ENCODE data around the gene SGMS1.
"Not testable (repeated sequence)": the region's sequence is repeated elsewhere in the genome, so short reads cannot be mapped to it uniquely, and the experiment has no call there.

SGMS1 gene

GRCh38 chr10:50503661-50504320 is 120.0 kb downstream of the SGMS1 start:
- DNase-seq = no peak

GRCh38 chr10:50503156-50503555 is 120.6 kb downstream of the SGMS1 start:
- not testable (repeated sequence) for DNase-seq

GRCh38 chr10:50501924-50502452 is 121.8 kb downstream of the SGMS1 start:
- DNase-seq = peak in 1 of 5 donors; percentile 50

- no peak for DNase-seq
These were observed 122.3 kb downstream of the SGMS1 start for GRCh38 chr10:50501478-50501877.

GRCh38 chr10:50498465-50498864 is 125.3 kb downstream of the SGMS1 start:
- no peak for DNase-seq

- DNase-seq = peak in 1 of 5 donors; percentile 65
These were observed 126.0 kb downstream of the SGMS1 start for GRCh38 chr10:50497758-50498157.

- DNase-seq = no peak
These were observed 127.5 kb downstream of the SGMS1 start for GRCh38 chr10:50496228-50496627.

- DNase-seq = no peak
These were observed 133.5 kb downstream of the SGMS1 start for GRCh38 chr10:50490241-50490640.

GRCh38 chr10:50484550-50484949 is 139.2 kb downstream of the SGMS1 start:
- DNase-seq = not testable (repeated sequence)

GRCh38 chr10:50480054-50481007 is 143.4 kb downstream of the SGMS1 start:
- no peak for DNase-seq

- DNase-seq = no peak
These were observed 146.2 kb downstream of the SGMS1 start for GRCh38 chr10:50477287-50478203.

GRCh38 chr10:50473756-50474155 is 150.0 kb downstream of the SGMS1 start:
- no peak for DNase-seq

- DNase-seq = no peak
These were observed 150.8 kb downstream of the SGMS1 start for GRCh38 chr10:50472914-50473313.

- DNase-seq = no peak
These were observed 152.2 kb downstream of the SGMS1 start for GRCh38 chr10:50471583-50471975.

- no peak for DNase-seq
These were observed 152.8 kb downstream of the SGMS1 start for GRCh38 chr10:50470798-50471582.

GRCh38 chr10:50470345-50470744 is 153.4 kb downstream of the SGMS1 start:
- DNase-seq = peak in 1 of 5 donors; percentile 37

GRCh38 chr10:50469778-50470193 is 154.0 kb downstream of the SGMS1 start:
- DNase-seq = no peak

GRCh38 chr10:50469288-50469687 is 154.5 kb downstream of the SGMS1 start:
- no peak for DNase-seq

GRCh38 chr10:50467209-50467608 is 156.5 kb downstream of the SGMS1 start:
- DNase-seq = no peak

GRCh38 chr10:50464004-50464409 is 159.7 kb downstream of the SGMS1 start:
- DNase-seq = no peak

GRCh38 chr10:50461834-50462233 is 161.9 kb downstream of the SGMS1 start:
- DNase-seq = no peak

- DNase-seq = no peak
These were observed 162.6 kb downstream of the SGMS1 start for GRCh38 chr10:50461123-50461522.
